ENCODE data around the gene MICAL3.

DNA sequence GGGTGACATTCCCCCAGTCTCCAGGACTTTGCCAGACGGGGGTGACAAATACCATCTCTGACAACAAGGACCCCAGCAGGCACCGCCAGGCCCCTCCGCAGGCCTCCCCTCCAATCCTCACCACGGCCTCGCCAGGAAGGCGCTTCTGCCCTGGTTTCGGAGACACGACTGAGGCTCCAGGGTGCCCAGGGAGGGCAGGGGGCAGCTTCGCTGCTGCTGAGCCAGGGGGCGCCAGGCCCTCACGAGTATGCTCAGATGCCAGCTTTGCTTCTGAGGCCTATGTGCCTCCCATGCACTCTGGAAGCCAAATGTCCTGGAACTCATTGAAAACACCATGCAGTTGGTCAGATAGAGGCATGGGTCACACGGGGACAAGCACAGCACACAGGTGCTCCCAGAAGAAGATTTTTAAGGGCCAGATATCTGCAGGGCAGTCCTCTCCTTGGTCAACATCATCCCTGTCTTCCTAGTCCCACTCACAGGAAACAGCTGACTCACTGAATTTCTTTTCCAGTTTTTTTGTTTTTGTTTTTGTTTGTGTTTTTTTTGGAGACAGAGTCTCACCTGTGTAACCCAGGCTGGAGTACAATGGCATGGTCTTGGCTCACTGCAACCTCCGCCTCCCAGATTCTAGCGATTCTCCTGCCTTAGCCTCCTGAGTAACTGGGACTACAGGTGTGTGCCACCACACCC is 270.0 kb downstream of the MICAL3 start:
- TF ChIP-seq, protein P1, sequence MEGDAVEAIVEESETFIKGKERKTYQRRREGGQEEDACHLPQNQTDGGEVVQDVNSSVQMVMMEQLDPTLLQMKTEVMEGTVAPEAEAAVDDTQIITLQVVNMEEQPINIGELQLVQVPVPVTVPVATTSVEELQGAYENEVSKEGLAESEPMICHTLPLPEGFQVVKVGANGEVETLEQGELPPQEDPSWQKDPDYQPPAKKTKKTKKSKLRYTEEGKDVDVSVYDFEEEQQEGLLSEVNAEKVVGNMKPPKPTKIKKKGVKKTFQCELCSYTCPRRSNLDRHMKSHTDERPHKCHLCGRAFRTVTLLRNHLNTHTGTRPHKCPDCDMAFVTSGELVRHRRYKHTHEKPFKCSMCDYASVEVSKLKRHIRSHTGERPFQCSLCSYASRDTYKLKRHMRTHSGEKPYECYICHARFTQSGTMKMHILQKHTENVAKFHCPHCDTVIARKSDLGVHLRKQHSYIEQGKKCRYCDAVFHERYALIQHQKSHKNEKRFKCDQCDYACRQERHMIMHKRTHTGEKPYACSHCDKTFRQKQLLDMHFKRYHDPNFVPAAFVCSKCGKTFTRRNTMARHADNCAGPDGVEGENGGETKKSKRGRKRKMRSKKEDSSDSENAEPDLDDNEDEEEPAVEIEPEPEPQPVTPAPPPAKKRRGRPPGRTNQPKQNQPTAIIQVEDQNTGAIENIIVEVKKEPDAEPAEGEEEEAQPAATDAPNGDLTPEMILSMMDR (IDR thresholded peaks at IDR 0.05): peak; percentile 51
- no peak for TF ChIP-seq EZH2phosphoT487 (IDR thresholded peaks at IDR 0.05)
- no peak for TF ChIP-seq EZH2 (IDR thresholded peaks at IDR 0.05)

Data from neural progenitor cell (in vitro differentiated cells).